Stimulated activated naive CD8-positive, alpha-beta T cell treated with anti-CD3 and anti-CD28 coated beads, Interleukin-15, Interleukin-2, amounts not matched to agents 100 ng/mL and 50 ng/mL, for 24 hours (primary cell): Measurements from ENCODE around the gene LTA4H.

Source experiments
- H3K27ac Mint-ChIP-seq: one replicate; pipeline ENCODE4 v1.8.0; 2021; ENCODE audit warnings: mild to moderate bottlenecking, mixed read lengths
- H3K27me3 Mint-ChIP-seq: one replicate; pipeline ENCODE4 v1.8.0; 2021; ENCODE audit warnings: mixed read lengths
- H3K36me3 Mint-ChIP-seq: one replicate; pipeline ENCODE4 v1.8.0; 2021; ENCODE audit warnings: low read depth, mixed read lengths
- H3K4me1 Mint-ChIP-seq: one replicate; pipeline ENCODE4 v1.8.0; 2021; ENCODE audit warnings: low read depth, mixed read lengths
- H3K4me3 Mint-ChIP-seq: one replicate; pipeline ENCODE4 v1.8.0; 2021; ENCODE audit warnings: mild to moderate bottlenecking, mixed read lengths
- H3K9me3 Mint-ChIP-seq: one replicate; pipeline ENCODE4 v1.8.0; 2021; ENCODE audit warnings: mixed read lengths

Gene LTA4H

GRCh38 chr12:96047229-96048211 lies 12.1 kb upstream of the LTA4H start:
- no peaks in the 10 kb centered on the region for H3K9me3 Mint-ChIP-seq
- H3K27ac Mint-ChIP-seq = peak overlapping the region; percentile 90
- peak overlapping the region; percentile 44 for H3K4me3 Mint-ChIP-seq
- no peaks in the 10 kb centered on the region for H3K36me3 Mint-ChIP-seq
- H3K27me3 Mint-ChIP-seq = no peaks in the 10 kb centered on the region
- H3K4me1 Mint-ChIP-seq = peaks cover 61% of the 10 kb centered on the region

- H3K4me3 Mint-ChIP-seq = peak overlapping the region; percentile 4
- no peaks in the 10 kb centered on the region for H3K9me3 Mint-ChIP-seq
- H3K36me3 Mint-ChIP-seq = no peaks in the 10 kb centered on the region
- H3K27me3 Mint-ChIP-seq = no peaks in the 10 kb centered on the region
- peak overlapping the region; percentile 90 for H3K27ac Mint-ChIP-seq
- H3K4me1 Mint-ChIP-seq = peaks cover 61% of the 10 kb centered on the region
These were observed 11.3 kb upstream of the LTA4H start for GRCh38 chr12:96046543-96047228.

GRCh38 chr12:96045566-96045965 lies 10.2 kb upstream of the LTA4H start:
- Mint-ChIP-seq H3K4me1 (peaks cover 61% of the 10 kb centered on the region), H3K36me3 (no peaks in the 10 kb centered on the region), H3K9me3 (no peaks in the 10 kb centered on the region), H3K27ac (peak overlapping the region; percentile 29), H3K4me3 (no peak overlapping the region), H3K27me3 (no peaks in the 10 kb centered on the region)

- Mint-ChIP-seq H3K9me3 (no peaks in the 10 kb centered on the region), H3K27ac (peak overlapping the region; percentile 6), H3K4me3 (no peak overlapping the region), H3K27me3 (no peaks in the 10 kb centered on the region), H3K4me1 (peaks cover 61% of the 10 kb centered on the region), H3K36me3 (no peaks in the 10 kb centered on the region)
These were observed 9.5 kb upstream of the LTA4H start for GRCh38 chr12:96044943-96045290.

- peak overlapping the region; percentile 43 for H3K27ac Mint-ChIP-seq
- H3K4me3 Mint-ChIP-seq = no peak overlapping the region
These were observed 8.9 kb upstream of the LTA4H start for GRCh38 chr12:96044017-96044942.

GRCh38 chr12:96041181-96041580 lies 5.8 kb upstream of the LTA4H start:
- H3K9me3 Mint-ChIP-seq = no peaks in the 10 kb centered on the region
- H3K27ac Mint-ChIP-seq = no peak overlapping the region
- H3K36me3 Mint-ChIP-seq = no peaks in the 10 kb centered on the region
- H3K27me3 Mint-ChIP-seq = no peaks in the 10 kb centered on the region
- H3K4me1 Mint-ChIP-seq = peaks cover 28% of the 10 kb centered on the region
- no peak overlapping the region for H3K4me3 Mint-ChIP-seq

More at GRCh38 chr12:96044017-96044942, 8.9 kb upstream of the LTA4H start:
- Mint-ChIP-seq H3K4me1 (peaks cover 59% of the 10 kb centered on the region), H3K27me3 (no peaks in the 10 kb centered on the region), H3K9me3 (no peaks in the 10 kb centered on the region), H3K36me3 (no peaks in the 10 kb centered on the region)

- Mint-ChIP-seq H3K9me3 (no peaks in the 10 kb centered on the region), H3K27me3 (no peaks in the 10 kb centered on the region), H3K27ac (no peak overlapping the region), H3K4me3 (no peak overlapping the region), H3K4me1 (peaks cover 21% of the 10 kb centered on the region), H3K36me3 (no peaks in the 10 kb centered on the region)
These were observed 5.1 kb upstream of the LTA4H start for GRCh38 chr12:96040305-96041133.

- no peak overlapping the region for H3K27ac Mint-ChIP-seq
- H3K36me3 Mint-ChIP-seq = no peaks in the 10 kb centered on the region
- no peaks in the 10 kb centered on the region for H3K9me3 Mint-ChIP-seq
- H3K27me3 Mint-ChIP-seq = no peaks in the 10 kb centered on the region
- no peak overlapping the region for H3K4me3 Mint-ChIP-seq
- peaks cover 11% of the 10 kb centered on the region for H3K4me1 Mint-ChIP-seq
These were observed 4.1 kb upstream of the LTA4H start for GRCh38 chr12:96039516-96039915.

- Mint-ChIP-seq H3K4me3 (no peak overlapping the region), H3K9me3 (no peaks in the 10 kb centered on the region), H3K27ac (no peak overlapping the region), H3K4me1 (peaks cover 9% of the 10 kb centered on the region), H3K36me3 (peaks cover 4% of the 10 kb centered on the region), H3K27me3 (no peaks in the 10 kb centered on the region)
These were observed 1.5 kb upstream of the LTA4H start for GRCh38 chr12:96036765-96037455.

GRCh38 chr12:96034621-96035282 lies 635 bp downstream of the LTA4H start:
- H3K4me1 Mint-ChIP-seq = peaks cover 20% of the 10 kb centered on the region
- H3K36me3 Mint-ChIP-seq = peaks cover 9% of the 10 kb centered on the region
- H3K27me3 Mint-ChIP-seq = no peaks in the 10 kb centered on the region
- H3K9me3 Mint-ChIP-seq = no peaks in the 10 kb centered on the region
- no peak overlapping the region for H3K27ac Mint-ChIP-seq
- H3K4me3 Mint-ChIP-seq = no peak overlapping the region

GRCh38 chr12:96033549-96034389 lies 1.6 kb downstream of the LTA4H start:
- Mint-ChIP-seq H3K9me3 (no peaks in the 10 kb centered on the region), H3K4me3 (no peak overlapping the region), H3K27ac (no peak overlapping the region), H3K36me3 (peaks cover 13% of the 10 kb centered on the region), H3K27me3 (no peaks in the 10 kb centered on the region), H3K4me1 (peaks cover 24% of the 10 kb centered on the region)

- Mint-ChIP-seq H3K4me3 (no peak overlapping the region), H3K36me3 (peaks cover 28% of the 10 kb centered on the region), H3K27ac (no peak overlapping the region), H3K9me3 (no peaks in the 10 kb centered on the region), H3K4me1 (peaks cover 29% of the 10 kb centered on the region), H3K27me3 (no peaks in the 10 kb centered on the region)
These were observed 5.6 kb downstream of the LTA4H start for GRCh38 chr12:96029826-96030225.
